Smooth muscle cell (in vitro differentiated cells): ENCODE measurements around the gene CNN2. TPM values are rescaled to one million over a fixed set of nuclear protein-coding genes. Genes with fewer than 3 reads are reported as not detected.

Experiments
- DNase-seq: peaks from one replicate; lab custom pipeline; 2025; ENCODE audit not compliant: unreplicated experiment; lab: John Stamatoyannopoulos, UW
- H2AFZ ChIP-seq: fragments of 200-600 bp; sonication (generic); 2 replicates; pipeline ENCODE4 v1.6.0; 2016; ENCODE audit warnings: antibody characterized with exemption, low read depth, mild to moderate bottlenecking
- H3F3A ChIP-seq: fragments of 200-600 bp; sonication (generic); 2 replicates; pipeline ENCODE4 v1.6.0; 2017; ENCODE audit warnings: antibody characterized with exemption, low read depth
- H3K27ac ChIP-seq: fragments of 200-600 bp; sonication (generic); 2 replicates; pipeline ENCODE4 v1.5.1; 2016; ENCODE audit warnings: low read depth, mild to moderate bottlenecking
- H3K27me3 ChIP-seq: fragments of 200-600 bp; sonication (generic); 2 replicates; pipeline ENCODE4 v1.6.1; 2016; ENCODE audit warnings: low read depth, mild to moderate bottlenecking
- H3K36me3 ChIP-seq: fragments of 200-600 bp; sonication (generic); 2 replicates; pipeline ENCODE4 v1.5.1; 2016; ENCODE audit warnings: low read depth
- H3K4me1 ChIP-seq: fragments of 200-600 bp; sonication (generic); 2 replicates; pipeline ENCODE4 v1.5.1; 2016; ENCODE audit warnings: low read depth
- H3K4me2 ChIP-seq: fragments of 200-600 bp; sonication (generic); 2 replicates; pipeline ENCODE4 v1.6.0; 2016; ENCODE audit warnings: mild to moderate bottlenecking
- H3K4me3 ChIP-seq: fragments of 200-600 bp; sonication (generic); 2 replicates; pipeline ENCODE4 v1.5.1; 2016; ENCODE audit warnings: mild to moderate bottlenecking
- H3K79me2 ChIP-seq: fragments of 200-600 bp; sonication (generic); 2 replicates; pipeline ENCODE4 v1.6.0; 2016; ENCODE audit warnings: low read depth, mild to moderate bottlenecking
- H3K9ac ChIP-seq: fragments of 200-600 bp; sonication (generic); 2 replicates; pipeline ENCODE4 v1.6.0; 2016; ENCODE audit warnings: low read depth
- H3K9me3 ChIP-seq: fragments of 200-600 bp; sonication (generic); replicated peaks from 2 replicates; pipeline ENCODE4 v1.5.1; 2016; ENCODE audit warnings: low read depth
- H4K20me1 ChIP-seq: fragments of 200-600 bp; sonication (generic); 2 replicates; pipeline ENCODE4 v1.6.0; 2016; ENCODE audit warnings: low read depth
- CTCF ChIP-seq: fragments of 200-600 bp; sonication (generic); IDR thresholded peaks from 2 replicates; pipeline ENCODE4 v1.5.1; 2017; ENCODE audit warnings: borderline replicate concordance, mild to moderate bottlenecking, antibody characterized with exemption; ENCODE audit not compliant: insufficient read depth, poor library complexity, severe bottlenecking
- WGBS: methylation state at CpG from one replicate; pipeline ENCODE4 v1.1.7; 2016; ENCODE audit warnings: low lambda C conversion rate; 5-methylcytosine and 5-hydroxymethylcytosine counted together
- polyA plus RNA-seq: library from polyadenylated mRNA; unstranded; fragments of >200 nt; fragmentation: Nextera tagmentation; extraction: Ambion mirVana; gene quantifications from 2 replicates; pipeline ENCODE4 v1.2.1, GENCODE V29; 2016
- total RNA-seq: library from RNA; depleted of rRNA; stranded (reverse); fragments of >200 nt; gene quantifications from 2 replicates; pipeline ENCODE4 v1.2.3, GENCODE V29; 2014

CNN2 gene
- total and polyA plus RNA-seq, 2 experiments from 2014 or later, result 150 to 392 TPM

DNA sequence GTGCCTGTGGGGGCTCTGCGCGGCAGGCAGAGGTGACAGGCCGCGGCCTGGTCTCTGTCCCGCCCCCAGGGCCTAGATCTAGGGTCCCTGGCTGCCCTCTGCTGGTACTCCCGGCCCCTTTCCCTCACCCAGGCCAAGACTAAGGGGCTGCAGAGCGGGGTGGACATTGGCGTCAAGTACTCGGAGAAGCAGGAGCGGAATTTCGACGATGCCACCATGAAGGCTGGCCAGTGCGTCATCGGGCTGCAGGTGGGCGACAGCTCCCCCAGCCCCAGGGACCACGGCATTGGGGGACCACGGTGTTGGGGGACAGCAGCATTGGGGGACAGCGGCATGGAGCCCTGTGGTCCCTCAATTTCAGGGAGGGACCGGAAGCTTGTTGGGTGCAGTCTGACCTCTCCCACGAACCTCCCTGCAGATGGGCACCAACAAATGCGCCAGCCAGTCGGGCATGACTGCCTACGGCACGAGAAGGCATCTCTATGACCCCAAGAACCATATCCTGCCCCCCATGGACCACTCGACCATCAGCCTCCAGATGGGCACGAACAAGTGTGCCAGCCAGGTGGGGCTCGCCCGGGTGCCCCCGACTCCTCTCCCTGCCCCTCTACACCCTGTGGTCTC lies 9.7 kb downstream of the CNN2 start:
- no peak overlapping the region for H3K4me2 ChIP-seq
- peaks cover 31% of the 10 kb centered on the region for H3K79me2 ChIP-seq
- TF ChIP-seq CTCF, result no peak
- peaks cover 7% of the 10 kb centered on the region for H3F3A ChIP-seq
- H3K27ac ChIP-seq, result no peak overlapping the region
- no peak overlapping the region for H3K4me3 ChIP-seq
- peaks cover 6% of the 10 kb centered on the region for H3K4me1 ChIP-seq
- no peaks in the 10 kb centered on the region for H3K27me3 ChIP-seq
- H4K20me1 ChIP-seq, result peaks cover 70% of the 10 kb centered on the region
- DNase-seq, result no peak
- no peak overlapping the region for H3K9ac ChIP-seq
- H3K36me3 ChIP-seq, result no peaks in the 10 kb centered on the region
- no peak overlapping the region for H2AFZ ChIP-seq
- WGBS, result 91% methylated on average over 27 of the region's 29 CpGs
- H3K9me3 ChIP-seq, result no peaks in the 10 kb centered on the region

GRCh38 chr19:1037621-1038064 lies 11.2 kb downstream of the CNN2 start:
- H3K4me3 ChIP-seq, result no peak overlapping the region
- H2AFZ ChIP-seq, result no peak overlapping the region
- WGBS, result 83% methylated on average over 22 of the region's 22 CpGs
- H4K20me1 ChIP-seq, result peaks cover 57% of the 10 kb centered on the region
- no peak for TF ChIP-seq CTCF
- H3K9me3 ChIP-seq, result no peaks in the 10 kb centered on the region
- H3K27ac ChIP-seq, result no peak overlapping the region
- H3K4me2 ChIP-seq, result no peak overlapping the region
- H3K79me2 ChIP-seq, result peaks cover 18% of the 10 kb centered on the region
- H3K9ac ChIP-seq, result no peak overlapping the region
- no peaks in the 10 kb centered on the region for H3K36me3 ChIP-seq
- H3F3A ChIP-seq, result peaks cover 7% of the 10 kb centered on the region
- H3K4me1 ChIP-seq, result peaks cover 6% of the 10 kb centered on the region
- no peaks in the 10 kb centered on the region for H3K27me3 ChIP-seq
- no peak for DNase-seq

DNA sequence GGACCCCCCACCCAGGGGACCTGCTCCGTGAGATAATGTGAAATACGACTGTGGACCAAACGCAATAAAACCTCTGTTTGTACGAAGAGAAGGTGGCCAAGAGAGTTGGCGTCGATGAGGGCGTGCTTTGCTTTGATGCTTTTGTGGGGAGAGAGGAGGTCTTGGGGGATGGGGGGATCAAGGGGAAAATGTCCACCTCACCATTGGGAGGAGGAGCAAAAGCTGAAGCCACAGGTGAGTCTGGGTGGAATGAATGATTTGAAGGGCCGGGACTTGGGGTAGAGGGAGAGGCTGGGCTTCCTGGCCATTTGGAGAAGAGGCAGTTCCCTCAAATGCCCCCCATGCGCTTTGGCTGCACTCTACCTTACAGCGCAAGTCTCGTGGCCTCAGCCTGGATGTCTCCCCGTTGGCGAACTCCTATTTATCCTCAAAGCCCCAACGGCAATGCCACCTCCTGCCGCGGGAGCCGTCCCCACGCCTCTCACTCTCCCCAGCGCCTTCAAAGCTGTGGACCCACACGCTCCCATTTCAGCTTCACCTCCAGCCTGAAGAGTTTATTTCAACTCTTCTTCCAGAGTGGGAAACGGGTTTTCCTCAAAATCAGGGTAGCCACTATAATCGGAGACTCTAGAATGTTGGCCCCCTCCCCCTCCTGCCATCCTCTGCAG lies 12.7 kb downstream of the CNN2 start:
- no peaks in the 10 kb centered on the region for H3K9me3 ChIP-seq
- no peak for DNase-seq
- no peaks in the 10 kb centered on the region for H3K27me3 ChIP-seq
- H3K4me2 ChIP-seq, result peak overlapping the region; percentile 87
- H3K4me3 ChIP-seq, result peak overlapping the region; percentile 54
- 71% methylated on average over 22 of the region's 22 CpGs for WGBS
- peak overlapping the region; percentile 47 for H3K27ac ChIP-seq
- H3K79me2 ChIP-seq, result peaks cover 10% of the 10 kb centered on the region
- no peaks in the 10 kb centered on the region for H3K36me3 ChIP-seq
- peaks cover 48% of the 10 kb centered on the region for H4K20me1 ChIP-seq
- H3K4me1 ChIP-seq, result peaks cover 6% of the 10 kb centered on the region
- H3K9ac ChIP-seq, result no peak overlapping the region
- H2AFZ ChIP-seq, result no peak overlapping the region
- TF ChIP-seq CTCF, result no peak
- H3F3A ChIP-seq, result no peaks in the 10 kb centered on the region
